Upper lobe of left lung (tissue), 4 donors: ENCODE data around the gene FNIP1.

Experiments
- CTCF ChIP-seq, 6 experiments: fragments of 450-650 bp in 4 of 6; fragments of 200-600 bp in 2 of 6; sonication (generic) in 2 of 6; IDR thresholded peaks; one replicate each; pipeline ENCODE4 v1.5.1; 2016 to 2019; ENCODE audit warnings: antibody characterized with exemption in 6 of 6
- POLR2A ChIP-seq, 4 donors: fragments of 450-650 bp; IDR thresholded peaks; one replicate each; pipeline ENCODE4 v1.5.1; 2016 to 2017; ENCODE audit warnings: antibody characterized with exemption in 4 of 4, mild to moderate bottlenecking in 2 of 4
- POLR2AphosphoS5 ChIP-seq, 2 donors: sonication (generic); formaldehyde crosslinking; IDR thresholded peaks; one replicate each; pipeline ENCODE4 v1.5.1; 2017; ENCODE audit warnings: antibody characterized with exemption in 2 of 2

- TF ChIP-seq CTCF (IDR thresholded peaks at IDR 0.05) (no peak), POLR2A (IDR thresholded peaks at IDR 0.05) (no peak), POLR2AphosphoS5 (IDR thresholded peaks at IDR 0.05) (no peak)
Observed at GRCh38 chr5:131664929-131665328, 131.9 kb downstream of the FNIP1 start.
